ENCODE results near the gene RGS7BP.

Gene RGS7BP

DNA sequence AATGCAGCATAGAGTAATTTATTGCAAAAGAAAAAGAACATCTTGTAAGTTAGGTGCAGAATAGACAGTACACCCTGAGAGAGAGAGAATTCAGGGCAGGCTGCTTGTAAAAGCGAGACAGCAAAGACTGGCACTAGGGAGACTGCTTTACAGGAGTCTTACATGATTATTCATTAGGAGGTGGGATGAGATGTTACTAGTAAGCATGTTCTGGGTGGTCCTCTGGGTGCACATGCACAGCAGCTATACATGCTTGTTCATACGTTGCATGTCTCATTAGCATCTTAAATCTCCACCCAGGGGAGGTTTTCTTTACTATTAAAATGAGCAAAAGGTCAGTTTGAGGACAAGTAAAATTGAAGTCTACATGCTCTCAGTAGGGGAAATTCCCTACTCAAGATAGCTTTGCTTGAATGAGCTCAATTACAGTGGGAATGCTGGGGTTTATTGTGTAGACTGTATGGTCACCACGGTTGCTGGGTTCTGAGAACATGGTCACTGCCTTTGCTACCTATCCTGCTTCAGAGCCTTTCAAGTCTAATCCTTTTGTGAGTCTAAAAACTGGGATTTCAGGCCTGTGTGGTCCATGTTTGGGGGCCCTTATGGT is 60.6 kb downstream of the RGS7BP start:
- DNase-seq = no peak

DNA sequence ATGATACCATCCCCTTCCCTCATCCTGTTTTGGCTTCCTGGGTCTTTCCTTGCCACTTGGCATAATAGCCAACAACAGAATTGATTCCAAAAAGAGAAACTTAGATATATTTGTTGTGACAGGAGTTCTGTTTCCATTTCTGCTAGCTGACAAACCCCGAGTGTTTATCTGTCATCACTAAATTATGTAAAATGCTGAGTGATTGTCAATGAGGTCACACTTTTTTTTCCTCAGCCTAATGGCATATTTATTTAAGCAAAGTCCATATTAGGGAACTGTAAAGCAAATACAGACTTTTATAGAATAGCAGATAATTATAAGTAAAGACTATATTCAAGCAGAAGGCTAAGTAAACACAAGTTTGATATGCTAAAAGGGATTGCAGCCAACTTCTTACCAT is 64.0 kb downstream of the RGS7BP start:
- no peak for DNase-seq

DNA sequence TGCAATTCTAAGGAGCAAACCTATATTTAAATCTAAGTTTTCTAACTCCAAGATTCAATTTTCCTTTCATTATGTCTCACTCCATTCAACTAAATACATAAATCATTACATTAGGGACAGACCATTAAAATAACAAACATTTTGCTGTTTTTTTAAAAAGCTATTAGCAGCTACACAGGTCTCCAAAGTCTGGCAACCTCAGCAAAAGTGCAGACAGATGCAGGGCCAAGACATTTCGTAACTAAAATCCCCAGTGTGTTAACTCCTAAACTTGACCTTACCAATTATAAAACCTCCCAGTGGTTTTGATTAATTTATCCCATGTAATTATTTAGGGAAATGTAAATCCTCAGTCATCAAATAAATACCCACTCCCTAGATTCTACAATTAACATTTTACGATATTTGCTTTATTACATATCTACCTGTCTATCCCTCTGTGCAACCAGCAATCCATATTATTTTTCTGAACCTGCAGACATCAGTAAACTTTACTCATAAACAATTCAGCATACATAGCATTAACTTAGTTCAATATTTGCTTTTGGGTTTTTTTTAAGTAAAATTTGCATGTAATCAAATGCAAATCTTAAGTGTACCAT is 64.7 kb downstream of the RGS7BP start:
- no peak for DNase-seq

DNA sequence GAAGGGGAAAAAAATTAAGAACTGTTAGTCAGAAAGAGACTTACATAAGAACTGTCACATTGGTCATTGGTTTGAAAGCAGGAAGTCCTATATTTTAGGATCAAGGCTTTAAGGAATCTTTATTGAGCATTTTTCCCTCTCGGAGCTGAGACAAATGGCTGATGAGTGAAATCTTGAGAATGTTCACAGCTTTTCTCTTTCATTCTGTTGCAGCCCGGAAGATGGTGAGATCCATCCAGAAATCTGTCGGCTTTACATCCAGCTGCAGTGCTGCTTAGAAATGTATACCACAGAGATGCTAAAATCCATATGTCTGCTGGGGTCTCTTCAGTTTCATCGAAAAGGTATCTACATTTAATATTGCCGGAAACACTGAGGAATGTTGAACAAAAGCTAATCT is 69.7 kb downstream of the RGS7BP start:
- no peak for DNase-seq

DNA sequence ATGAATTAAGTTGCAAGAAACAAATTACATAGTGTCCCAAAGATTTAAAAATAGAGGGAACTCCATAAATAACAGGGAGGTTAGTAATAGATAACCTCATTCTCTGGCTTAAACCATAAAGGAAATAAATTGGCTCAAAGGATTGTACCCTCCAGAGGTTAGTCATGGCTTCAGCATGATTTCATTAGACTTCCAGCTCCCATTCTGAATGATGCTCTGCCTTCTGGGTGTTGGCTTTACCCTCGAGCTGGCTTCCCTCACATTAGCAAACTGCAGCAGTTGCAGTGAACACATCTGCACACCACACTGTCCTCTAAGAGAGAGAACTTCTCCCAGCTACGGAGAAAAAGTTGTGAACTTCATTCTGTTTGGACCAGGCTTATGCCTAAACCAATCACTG is 70.4 kb downstream of the RGS7BP start:
- no peak for DNase-seq

DNA sequence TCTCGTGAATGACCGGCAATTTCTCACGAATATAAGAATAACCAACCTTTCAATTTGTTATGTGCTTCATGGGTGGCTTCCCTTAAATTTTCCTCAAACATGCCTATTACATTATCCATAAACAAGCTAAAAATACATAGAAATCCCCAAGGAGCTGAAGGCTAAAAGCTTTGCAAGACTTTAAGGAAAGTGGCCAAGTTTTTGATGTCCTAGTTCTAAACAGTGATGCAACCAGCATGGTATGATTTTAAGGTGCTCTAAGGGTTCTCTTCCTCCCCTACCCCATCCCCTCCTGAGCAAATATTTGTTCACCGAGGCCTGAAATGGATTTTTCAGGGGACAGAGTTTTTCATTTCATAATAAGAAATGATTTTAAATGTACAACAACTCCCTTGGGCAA is 79.8 kb downstream of the RGS7BP start:
- no peak for DNase-seq

DNA sequence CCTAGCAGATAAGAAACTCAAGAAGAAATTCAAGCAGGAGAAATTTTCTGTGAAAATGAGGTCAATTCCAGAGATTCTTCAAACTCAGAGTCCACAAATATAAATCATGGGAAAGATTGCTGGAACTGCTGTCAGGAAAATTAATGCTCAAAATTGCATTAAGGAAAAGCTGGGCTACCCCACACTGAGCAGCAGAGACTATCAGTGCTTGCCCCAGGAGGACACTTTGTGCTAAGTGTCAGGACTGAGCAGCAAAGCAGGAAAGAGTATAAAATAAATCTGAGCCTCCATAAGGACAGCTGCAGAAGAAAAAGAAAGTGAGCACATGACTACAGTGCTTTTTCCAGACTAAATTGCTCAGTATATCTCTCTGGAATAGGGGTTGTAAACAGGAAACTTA is 81.6 kb downstream of the RGS7BP start:
- DNase-seq = no peak

DNA sequence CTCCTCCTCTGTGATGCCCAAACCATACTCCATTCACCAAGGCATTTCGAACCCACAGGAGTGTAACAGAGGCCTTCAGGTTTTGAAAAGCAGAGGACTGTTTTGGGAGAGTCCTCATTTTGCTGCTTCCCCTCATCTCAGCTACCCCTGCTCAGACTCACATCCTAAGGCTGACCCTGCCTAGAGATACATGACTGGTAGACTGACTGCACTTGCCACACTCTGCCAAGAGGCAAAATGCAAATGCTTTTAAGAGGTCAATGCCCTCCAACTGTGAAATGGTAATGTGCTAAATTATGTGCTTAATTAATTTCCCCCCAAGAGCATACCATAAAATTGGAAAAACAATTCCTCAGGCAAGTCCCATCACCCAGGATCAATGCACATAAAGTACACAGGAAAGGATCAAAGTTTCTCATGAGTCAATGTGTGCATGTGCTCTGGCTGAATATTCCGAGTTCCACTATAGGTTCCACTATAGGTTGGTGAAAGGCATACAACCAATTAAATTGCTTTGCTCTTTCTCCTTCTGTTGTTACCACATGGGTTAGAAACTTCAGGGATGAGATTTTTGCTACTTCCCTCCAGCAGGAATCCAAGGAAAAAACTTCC is 87.0 kb downstream of the RGS7BP start:
- no peak for DNase-seq

DNA sequence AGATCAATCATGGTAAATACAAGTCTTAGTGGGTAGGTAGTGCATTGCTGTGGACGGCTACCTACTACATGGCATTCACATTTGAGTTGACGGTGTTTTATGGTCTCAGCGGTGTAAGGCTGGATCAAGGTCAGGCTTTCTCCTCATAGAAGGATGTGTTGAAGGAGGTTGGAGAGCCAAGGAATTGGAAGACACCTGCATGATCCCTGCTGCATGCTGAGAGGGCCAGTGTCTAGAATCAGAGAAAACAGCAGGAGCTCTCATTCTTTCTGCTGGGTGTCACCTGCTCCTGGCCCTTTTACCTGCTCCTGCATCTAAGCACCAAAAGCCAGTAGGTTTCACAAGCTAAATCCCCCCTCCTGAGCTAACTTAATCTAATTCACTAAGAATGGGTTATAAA is 88.2 kb downstream of the RGS7BP start:
- no peak for DNase-seq

DNA sequence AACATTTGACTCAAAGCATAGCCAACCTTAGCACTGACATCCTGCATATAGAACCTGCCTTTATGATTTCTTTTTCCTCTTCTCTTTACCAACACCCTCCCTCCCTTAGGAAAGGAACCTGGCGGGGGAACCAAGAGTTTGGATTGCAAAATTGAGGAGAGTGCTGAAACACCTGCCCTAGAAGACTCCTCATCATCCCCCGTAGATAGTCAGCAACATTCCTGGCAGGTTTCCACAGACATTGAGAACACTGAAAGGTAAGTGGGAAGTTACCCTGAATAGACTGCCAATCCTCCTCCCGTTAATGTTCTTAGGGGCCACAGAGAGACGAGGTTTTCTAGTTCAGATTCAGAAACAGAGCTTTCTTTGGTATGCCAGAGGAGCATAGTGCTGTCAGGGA is 88.8 kb downstream of the RGS7BP start:
- no peak for DNase-seq

DNA sequence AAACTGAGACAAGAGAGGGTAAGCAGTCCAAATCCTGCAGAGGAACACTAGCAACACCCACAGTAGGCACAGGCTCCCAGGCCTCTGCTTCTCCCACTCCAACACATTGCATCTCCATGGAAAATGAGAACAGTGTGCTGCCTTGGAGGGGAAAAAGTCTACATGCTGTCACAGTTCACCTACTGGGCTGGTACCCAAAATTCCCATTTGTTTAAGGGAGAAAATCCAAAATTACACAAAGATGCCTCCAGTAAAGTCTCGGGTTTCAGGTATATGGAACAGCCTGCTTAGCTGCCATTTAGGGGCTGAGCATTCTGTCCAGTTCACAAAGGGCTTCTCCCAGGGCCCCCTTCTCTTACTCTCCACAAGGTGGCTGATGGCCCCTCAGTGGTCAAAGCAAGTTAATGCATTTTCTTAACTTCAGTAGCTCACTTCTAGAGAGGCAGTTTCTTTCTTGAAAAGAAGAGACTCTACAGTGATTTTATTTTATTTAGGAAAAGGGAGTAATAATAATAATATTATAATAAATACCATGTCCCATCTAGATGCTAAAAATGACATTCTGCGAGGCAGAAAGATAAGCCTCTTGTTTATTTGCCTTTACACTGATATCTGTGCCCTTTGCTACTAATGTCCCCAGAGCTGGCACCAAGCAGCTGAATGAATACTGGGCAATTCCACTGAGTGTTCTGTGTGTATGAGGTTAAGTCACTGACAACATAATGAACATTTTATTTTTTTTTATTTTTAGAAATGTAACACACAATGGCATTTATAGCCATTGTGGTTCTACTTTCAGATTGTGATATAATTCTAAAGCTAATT is 89.4 kb downstream of the RGS7BP start:
- no peak for DNase-seq

DNA sequence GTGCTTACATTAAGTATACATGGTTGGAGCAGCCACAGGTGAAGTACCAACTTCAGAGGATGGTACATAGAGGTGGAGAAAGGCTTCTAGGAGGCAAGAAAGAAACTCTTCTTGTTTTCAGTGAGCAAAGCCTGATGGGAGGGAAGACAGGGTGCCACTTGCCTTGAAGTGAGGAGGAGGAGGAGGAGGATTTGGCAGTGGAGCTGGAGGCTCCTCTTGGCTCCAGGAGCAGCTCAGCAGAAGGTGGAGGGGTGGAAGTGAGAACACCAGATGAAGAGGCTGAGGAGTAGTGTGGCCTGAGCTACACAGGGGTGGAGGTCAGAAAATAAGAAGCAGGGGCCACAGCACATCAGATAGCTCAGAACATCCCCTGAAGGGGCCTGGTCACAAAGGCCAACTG is 93.4 kb downstream of the RGS7BP start:
- no peak for DNase-seq

DNA sequence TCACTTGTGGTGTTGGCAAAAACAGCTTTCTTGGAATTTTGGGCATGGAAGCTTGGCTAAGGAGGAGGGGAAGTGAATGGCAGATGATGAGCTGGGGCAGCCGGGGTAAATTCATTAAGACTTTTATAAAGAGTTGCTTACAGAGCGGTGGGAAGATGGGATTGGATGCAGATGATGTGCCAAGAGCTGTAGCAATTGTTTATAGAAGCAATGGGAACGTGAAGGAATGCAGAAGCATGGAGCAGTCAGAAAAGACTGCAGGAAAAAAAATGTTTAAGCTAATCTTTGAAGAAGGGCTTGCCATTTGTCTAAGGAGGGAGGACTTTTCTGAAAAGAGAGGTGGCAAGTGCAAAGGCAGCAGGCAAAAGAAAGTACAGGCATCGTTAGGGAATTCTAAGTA is 97.9 kb downstream of the RGS7BP start:
- DNase-seq = no peak

DNA sequence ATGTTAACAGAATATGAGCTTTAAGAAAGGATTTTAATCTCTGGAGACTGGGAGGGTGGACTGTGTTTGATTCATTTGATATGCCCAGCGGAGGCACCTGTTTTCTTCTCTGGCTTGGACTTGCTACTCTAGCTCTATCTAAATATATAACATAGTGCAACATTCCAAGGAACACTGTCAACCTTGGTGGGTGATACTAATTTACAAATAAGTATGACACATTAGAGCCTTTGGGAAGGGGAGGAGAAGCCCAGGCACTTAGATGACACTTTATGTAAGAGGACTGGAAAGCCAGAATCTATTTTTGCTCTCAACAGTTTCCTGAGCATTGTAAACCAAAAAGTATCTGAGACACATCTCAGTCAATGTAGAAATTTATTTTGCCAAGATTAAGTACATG is 101.1 kb downstream of the RGS7BP start:
- DNase-seq = no peak

DNA sequence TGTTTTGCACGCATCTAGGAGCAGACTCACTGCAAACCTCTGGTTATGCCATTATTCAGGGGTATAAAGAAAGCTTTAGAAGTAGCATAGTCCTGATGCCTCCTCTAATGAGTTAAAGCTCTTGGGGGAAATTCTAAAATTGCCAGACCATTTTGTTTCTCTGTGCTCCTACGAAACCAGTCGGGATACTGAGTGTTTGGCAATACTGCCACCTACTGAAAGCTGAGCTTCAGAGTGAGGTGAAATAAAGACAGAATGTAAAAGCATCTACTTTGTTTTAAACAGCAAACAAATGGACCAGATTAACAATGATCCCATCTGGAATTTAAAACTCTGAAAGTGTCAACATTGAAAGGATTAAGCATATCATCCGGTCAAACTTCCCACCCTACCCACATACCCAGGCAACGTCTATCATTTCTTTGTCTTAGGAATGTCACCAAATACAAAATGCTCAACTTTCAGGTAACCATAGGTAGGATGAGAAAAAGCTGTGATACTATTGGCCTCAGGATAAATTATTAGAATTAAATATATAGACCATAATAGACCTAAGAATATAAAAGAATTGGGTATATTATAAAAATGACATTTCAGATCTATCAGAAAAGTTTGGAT is 106.6 kb downstream of the RGS7BP start:
- DNase-seq = peak; percentile 15

DNA sequence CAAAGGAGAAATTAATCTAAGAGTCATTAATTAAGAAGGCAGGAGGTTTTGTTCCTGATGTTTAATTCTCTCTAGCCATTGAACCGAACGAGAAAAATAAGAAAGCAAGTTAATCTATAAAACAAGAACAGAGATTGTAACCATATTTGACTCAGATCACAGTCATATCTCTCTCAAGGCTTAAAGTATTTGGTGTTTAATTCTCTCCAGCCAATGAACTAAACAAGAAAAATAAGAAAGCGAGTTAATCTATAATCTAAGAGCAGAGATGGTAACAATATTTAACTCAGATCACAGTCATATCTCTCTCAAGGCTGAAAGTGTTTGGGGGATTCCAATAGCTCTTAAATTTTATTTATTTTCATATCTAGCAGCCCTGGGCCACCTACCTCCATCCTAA is 110.1 kb downstream of the RGS7BP start:
- no peak for DNase-seq

DNA sequence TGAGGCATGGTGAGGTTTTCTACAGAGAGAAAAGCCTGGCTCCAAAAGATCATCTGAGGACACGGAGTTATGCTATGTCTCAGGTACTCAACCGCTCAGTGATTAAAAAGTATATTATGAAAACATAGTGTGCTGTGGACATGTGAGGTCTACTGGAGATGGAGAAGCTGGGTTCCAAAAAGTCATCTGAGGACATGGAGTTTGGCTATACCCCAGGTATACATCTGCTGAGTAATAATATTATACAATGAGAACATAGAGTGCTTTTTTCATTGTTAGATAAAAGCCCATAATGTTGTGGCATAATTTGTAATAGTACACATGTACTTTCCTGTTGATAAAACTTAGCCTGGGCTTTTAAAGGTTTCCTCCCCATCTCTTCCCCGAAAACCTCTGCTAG is 113.8 kb downstream of the RGS7BP start:
- DNase-seq = no peak

DNA sequence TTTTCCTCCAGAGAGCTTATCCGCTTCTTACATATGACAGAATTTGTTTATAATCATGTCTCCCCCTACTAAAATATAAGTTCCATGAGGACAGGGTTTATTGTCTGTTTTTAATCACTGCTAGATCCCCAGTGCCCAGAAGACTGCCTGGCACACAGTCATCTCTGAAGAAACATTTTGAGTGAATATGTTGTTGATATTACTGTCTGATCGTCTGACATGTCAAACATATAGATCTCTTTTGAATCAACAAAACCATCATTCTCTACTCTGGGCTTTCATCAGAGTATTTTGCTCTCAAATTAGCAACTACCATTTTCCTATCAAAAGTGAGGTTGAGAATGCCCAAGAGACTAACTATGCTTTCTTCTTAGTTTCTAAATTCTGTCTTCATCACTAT is 117.2 kb downstream of the RGS7BP start:
- no peak for DNase-seq

DNA sequence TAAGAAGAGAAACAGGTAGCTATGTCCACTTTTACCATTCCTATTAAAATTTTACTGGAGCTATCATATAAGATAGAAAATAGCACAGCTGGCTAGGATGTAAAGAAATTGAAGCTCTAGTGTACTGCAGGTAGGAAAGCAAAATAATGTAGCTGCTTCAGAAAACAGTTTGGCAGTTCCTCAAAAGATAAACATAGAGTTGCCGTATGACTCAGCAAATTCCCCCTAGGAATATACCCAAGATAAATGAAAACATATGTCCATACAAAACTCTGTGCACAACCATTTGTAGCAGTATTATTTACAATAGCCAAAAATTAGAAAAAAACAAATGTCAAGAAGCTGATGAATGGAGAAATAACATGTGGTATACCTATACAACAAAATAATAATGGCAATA is 119.9 kb downstream of the RGS7BP start:
- DNase-seq = no peak

DNA sequence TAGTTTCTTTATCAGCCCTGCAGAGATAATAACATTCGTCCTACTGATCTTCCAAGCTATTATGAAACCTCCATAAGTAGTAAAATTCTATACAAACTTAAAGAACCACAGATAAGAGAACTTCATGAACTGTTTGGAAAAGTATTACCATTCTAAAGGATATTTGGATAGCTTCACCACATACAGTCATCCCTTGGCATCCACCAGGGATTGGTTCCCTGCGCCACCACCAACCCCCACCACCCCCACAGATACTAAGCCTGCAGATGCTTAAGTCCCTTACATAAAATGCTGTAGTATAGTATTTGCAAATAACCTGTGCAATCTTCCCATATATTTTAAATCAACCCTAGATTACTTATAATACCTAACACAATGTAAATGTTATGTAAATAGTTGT is 123.1 kb downstream of the RGS7BP start:
- DNase-seq = no peak

DNA sequence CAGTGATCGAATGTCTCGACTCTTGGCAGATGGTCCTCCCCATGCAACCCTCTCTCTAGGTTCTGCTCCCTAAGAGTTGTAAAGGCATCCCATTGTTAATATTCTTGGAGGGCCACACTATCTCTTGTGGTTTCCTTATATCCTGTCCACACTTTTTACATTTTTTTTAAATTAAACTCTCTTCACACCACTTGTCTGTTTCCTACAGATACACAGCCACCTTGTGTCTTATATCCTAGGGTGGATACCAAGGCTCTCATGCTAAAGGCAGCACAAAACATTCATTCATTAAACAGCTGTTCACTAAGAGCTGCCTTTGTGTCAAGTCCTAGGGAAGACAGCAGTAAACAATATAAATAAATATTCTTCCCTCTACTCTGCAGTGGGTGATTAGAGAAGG is 124.0 kb downstream of the RGS7BP start:
- no peak for DNase-seq

DNA sequence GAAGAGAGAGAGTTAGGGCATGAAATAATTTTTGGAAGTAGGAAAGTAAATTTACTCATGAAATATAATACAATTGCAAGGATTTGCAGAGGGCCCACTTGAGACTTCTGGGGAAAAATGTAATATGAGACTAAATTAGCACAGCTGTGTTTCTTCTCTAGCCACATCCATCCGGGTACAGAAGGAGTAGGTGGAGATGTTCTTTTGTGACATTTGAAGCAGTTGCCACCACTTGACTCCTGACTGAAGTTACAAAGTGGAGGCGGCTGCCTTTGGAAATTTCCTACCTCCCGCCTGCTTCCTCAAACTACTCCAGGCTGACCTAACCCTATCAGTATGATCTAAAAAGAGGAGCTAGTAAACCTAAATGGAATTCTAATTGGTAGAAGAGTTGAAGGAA is 126.4 kb downstream of the RGS7BP start:
- DNase-seq = no peak

DNA sequence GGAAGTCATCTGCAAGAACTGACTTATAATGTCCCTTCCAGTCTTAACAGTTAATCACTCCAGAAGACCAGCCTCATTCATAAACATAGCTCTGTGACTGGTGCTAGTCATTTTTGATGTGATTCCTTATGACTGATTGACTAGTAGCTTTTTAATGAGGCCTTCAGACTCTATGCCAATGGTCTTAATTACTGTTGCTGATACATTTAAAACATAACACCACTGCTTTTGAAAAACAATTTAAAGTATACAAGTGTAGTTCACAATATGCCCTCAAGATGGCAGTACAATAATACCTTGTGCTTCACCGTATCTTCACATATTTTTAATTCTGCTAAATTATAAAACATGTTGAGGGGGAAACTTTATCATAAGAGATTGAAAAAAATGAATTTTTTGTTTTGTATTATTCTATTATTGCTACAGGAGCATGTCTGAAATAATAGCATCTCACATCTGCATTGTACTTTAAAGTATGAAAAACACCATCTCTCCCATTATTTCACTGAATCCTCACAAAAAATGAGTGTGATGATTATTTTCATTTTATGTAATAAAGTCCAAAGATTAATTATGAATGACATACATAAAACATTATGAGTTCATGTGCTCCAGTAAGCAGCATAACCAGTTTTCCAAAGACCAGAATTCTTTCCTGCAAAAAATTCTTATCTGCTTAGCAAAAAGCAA is 129.3 kb downstream of the RGS7BP start:
- no peak for DNase-seq
